T-helper 1 cell treated with Interleukin-12 subunit alpha and Interleukin-12 subunit beta and Interleukin-4 antibody, amounts not matched to agents 30 ng/mL and 1 ng/mL, for 36 hours (primary cell): ENCODE measurements around the gene KIF9. TPM values are rescaled to one million over a fixed set of nuclear protein-coding genes. Genes with fewer than 3 reads are reported as not detected.
"Not testable (repeated sequence)": the region's sequence is repeated elsewhere in the genome, so short reads cannot be mapped to it uniquely, and the experiment has no call there.

Experiments used
- intact Hi-C: fragments of 100-400 bp; cut with micrococcal nuclease; formaldehyde crosslinking; loops from one replicate; pipeline ENCODE4 v1.15.1; 2024
- total RNA-seq: library from RNA; stranded (reverse); gene quantifications from 2 replicates; pipeline ENCODE4 v1.2.3, GENCODE V29; 2022

KIF9 gene
- total RNA-seq, 1 donor from 2014 or later = 3.1 TPM

- intact Hi-C loops = no loop called here
Measured at GRCh38 chr3:47294392-47294791, 11.8 kb upstream of the KIF9 start.

- intact Hi-C loops = no loop called here
Measured at GRCh38 chr3:47293822-47294221, 11.2 kb upstream of the KIF9 start.

GRCh38 chr3:47291754-47292420, 9.3 kb upstream of the KIF9 start:
- intact Hi-C loops = not testable (repeated sequence)

- intact Hi-C loops = no loop called here
Measured at GRCh38 chr3:47291158-47291753, 8.7 kb upstream of the KIF9 start.

GRCh38 chr3:47288966-47289910, 6.6 kb upstream of the KIF9 start:
- intact Hi-C loops = loop anchor here (10.0 kb wide), 1 partner anchor 1426 kb away; the partner anchor contains the start of gene IP6K2

- intact Hi-C loops = loop anchor here (2.0 to 10.0 kb wide), 6 partner anchors 194 to 1595 kb away; partner anchors contain the start of genes IP6K2, SACM1L and SCAP
Measured at GRCh38 chr3:47283591-47284364, 1.2 kb upstream of the KIF9 start.

GRCh38 chr3:47283193-47283537, 566 bp upstream of the KIF9 start:
- intact Hi-C loops = loop anchor here (2.0 to 10.0 kb wide), 6 partner anchors 194 to 1594 kb away; partner anchors contain the start of genes IP6K2, SACM1L and SCAP

- intact Hi-C loops = loop anchor here (5.0 to 10.0 kb wide), 3 partner anchors 197 to 1434 kb away; partner anchors contain the start of genes IP6K2 and SCAP
Measured at GRCh38 chr3:47280519-47280918, 2.1 kb downstream of the KIF9 start.

- intact Hi-C loops = no loop called here
Measured at GRCh38 chr3:47276558-47276957, 6.0 kb downstream of the KIF9 start.

- intact Hi-C loops = no loop called here
Measured at GRCh38 chr3:47274652-47275051, 7.9 kb downstream of the KIF9 start.

GRCh38 chr3:47273564-47273963, 9.0 kb downstream of the KIF9 start:
- intact Hi-C loops = no loop called here

- intact Hi-C loops = no loop called here
Measured at GRCh38 chr3:47270526-47270925, 12.1 kb downstream of the KIF9 start.

- intact Hi-C loops = no loop called here
Measured at GRCh38 chr3:47267490-47267824, 15.1 kb downstream of the KIF9 start.

GRCh38 chr3:47266709-47267489, 15.7 kb downstream of the KIF9 start:
- intact Hi-C loops = no loop called here

- intact Hi-C loops = no loop called here
Measured at GRCh38 chr3:47265725-47266428, 16.7 kb downstream of the KIF9 start.

- intact Hi-C loops = no loop called here
Measured at GRCh38 chr3:47265008-47265407, 17.6 kb downstream of the KIF9 start.

GRCh38 chr3:47261301-47261700, 21.3 kb downstream of the KIF9 start:
- intact Hi-C loops = no loop called here

- intact Hi-C loops = no loop called here
Measured at GRCh38 chr3:47260605-47261004, 22.0 kb downstream of the KIF9 start.

GRCh38 chr3:47259114-47259513, 23.5 kb downstream of the KIF9 start:
- intact Hi-C loops = no loop called here

- intact Hi-C loops = not testable (repeated sequence)
Measured at GRCh38 chr3:47256331-47256730, 26.3 kb downstream of the KIF9 start.
